Measurements from ENCODE around the gene BCAN.

DNA sequence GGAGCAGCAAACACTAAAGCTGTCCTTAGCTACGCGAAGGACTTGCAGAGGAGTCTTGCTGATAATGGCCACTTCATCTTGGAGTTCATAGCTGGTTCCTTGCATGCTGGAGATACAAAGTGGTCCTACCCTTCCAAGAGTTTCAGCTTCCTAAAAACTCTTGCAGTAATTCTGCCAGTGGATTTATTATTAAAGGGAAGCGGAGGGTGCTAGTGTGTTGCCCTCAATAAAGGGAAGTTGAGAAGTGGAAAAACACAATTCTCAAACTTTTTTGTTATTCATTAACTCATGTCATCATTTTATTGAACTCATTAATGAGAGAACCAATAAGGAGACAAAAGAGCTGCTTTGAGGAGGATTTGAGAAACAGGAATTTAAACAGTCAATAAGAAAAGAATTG, 29.3 kb upstream of the BCAN start:
- TF ChIP-seq EZH2 (IDR thresholded peaks at IDR 0.05) (no peak), POLR2AphosphoS5 (IDR thresholded peaks at IDR 0.05; ENCODE audit: borderline replicate concordance, low read depth, low read length) (no peak)

All from SK-N-MC (cell line).